GM20000 (cell line): Measurements from ENCODE around the gene JHY.
A peak's percentile ranks its signal among the peaks of the same experiment; 100 is the strongest.

ENCODE experiments used
- DNase-seq: peaks from one replicate; pipeline ENCODE4 v3.0.0; 2012; ENCODE audit warnings: low spot score
- CTCF ChIP-seq: IDR thresholded peaks from 2 replicates; pipeline ENCODE4 v1.5.1; 2012; ENCODE audit warnings: mild to moderate bottlenecking, control low read depth; ENCODE audit errors: extremely low read depth, missing control alignments

The JHY gene

GRCh38 chr11:122938557-122938956, 56.0 kb downstream of the JHY start:
- DNase-seq: no peak
- no peak for TF ChIP-seq CTCF

- DNase-seq: no peak
- no peak for TF ChIP-seq CTCF
Measured at GRCh38 chr11:122951211-122951610, 68.7 kb downstream of the JHY start.

- no peak for TF ChIP-seq CTCF
- no peak for DNase-seq
Measured at GRCh38 chr11:122954455-122954854, 71.9 kb downstream of the JHY start.

- DNase-seq: no peak
- no peak for TF ChIP-seq CTCF
Measured at GRCh38 chr11:122963961-122964360, 81.4 kb downstream of the JHY start.

GRCh38 chr11:122976061-122976733, 93.6 kb downstream of the JHY start:
- TF ChIP-seq CTCF: no peak
- no peak for DNase-seq

- no peak for TF ChIP-seq CTCF
- DNase-seq: peak; percentile 15
Measured at GRCh38 chr11:122976734-122977469, 94.3 kb downstream of the JHY start.

GRCh38 chr11:122977470-122978298, 95.1 kb downstream of the JHY start:
- DNase-seq: peak; percentile 29
- TF ChIP-seq CTCF: no peak
